HG02981 (cell line): ENCODE measurements around the gene ICE2.
A peak's percentile ranks its signal among the peaks of the same experiment; 100 is the strongest.

Experiments used
- ATAC-seq: cut with Tn5 transposase; IDR thresholded peaks from one replicate; pipeline ENCODE4 v1.9.1; 2021; ENCODE audit warnings: mild to moderate bottlenecking, moderate library complexity; ENCODE audit not compliant: unreplicated experiment

ICE2 gene

GRCh38 chr15:60507596-60508424 lies 28.9 kb upstream of the ICE2 start:
- ATAC-seq, result peak; percentile 89

DNA sequence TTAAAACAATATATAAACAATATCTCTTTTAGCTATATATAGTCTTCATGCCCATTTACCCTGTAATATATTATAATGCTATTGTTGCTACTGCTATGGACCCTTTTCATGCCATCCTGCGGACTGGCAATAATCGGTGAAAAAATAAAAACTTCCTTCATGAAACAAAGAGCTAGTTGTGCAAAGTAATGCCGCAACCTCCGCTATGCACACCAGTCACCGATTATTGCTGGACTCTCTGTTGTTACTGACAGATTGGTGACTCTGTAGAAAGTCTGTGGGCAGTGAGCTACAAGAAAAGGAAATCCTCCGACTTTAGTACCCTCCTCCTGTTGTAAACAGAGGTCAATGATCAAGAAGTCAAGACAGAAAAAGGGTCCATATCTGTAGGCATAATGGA lies 17.9 kb upstream of the ICE2 start:
- ATAC-seq, result no peak

DNA sequence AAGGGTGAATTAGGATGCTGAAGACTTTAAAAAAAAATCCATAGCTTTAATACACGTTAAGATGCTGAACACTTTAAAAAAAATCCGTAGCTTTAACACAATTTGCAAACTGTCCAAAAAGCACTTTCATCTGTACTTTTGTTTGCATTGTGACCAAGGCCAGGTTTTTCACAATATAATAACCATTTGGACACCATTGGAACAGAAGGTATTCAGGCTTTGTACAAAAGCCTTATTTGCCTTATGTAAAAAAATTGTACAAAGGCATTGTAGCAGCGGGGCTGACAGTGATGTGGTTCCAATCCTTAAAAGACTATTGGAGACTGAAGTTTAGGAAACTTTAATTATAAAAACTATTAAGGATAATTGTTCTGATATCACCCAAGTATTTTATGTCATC lies 15.2 kb upstream of the ICE2 start:
- no peak for ATAC-seq

- ATAC-seq, result no peak
Observed at GRCh38 chr15:60493166-60493565, 14.2 kb upstream of the ICE2 start.

DNA sequence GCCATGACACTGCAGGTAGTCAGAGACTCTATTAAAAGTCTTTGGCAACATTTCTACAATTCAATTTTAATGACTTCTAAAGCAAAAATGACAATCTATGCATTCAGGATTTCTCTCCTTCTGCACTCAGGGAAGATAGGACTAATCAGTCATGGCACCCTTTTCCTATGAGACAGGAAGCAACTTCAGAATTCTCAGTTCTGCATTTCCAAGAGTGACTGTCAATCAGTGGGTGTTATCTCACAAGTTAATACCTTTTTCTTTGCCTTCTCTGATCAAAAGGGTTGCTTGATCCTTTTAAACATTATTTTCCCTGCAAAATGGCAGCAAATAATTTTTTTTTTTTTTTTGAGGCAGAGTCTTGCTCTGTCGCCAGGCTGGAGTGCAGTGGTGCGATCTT lies 7.8 kb upstream of the ICE2 start:
- ATAC-seq, result no peak

DNA sequence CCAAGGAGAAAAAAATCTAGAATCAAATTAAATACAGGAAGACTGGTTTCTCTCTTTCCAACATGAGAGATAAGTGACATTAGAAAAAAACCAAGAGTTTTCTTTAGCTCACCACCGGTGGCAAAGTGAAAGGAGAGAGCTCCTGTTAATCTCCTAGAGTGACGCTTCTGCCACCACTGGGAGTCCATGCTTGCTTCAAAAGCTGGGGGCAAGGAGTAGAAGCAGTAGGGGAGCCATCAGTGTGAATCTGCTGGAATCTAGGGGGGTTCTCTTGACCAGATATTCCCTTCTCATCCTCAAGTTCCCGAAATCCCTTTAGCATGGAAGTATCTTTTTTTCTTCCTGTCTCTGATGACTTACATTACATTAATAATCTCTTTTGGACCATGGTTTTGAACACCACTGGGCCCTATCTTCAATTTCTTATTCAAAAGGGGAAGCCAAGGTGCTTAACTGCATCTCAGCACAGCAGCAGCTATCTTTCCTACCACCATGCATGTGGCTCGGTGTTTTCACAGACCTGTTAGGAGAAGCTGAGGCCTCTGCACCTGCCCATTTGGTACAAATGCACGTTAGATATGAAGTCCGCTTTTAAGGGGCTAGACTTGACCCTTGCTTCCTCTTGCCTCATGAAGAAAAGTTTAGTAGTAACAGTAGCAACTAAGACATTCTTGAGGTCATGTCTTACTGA lies 6.6 kb upstream of the ICE2 start:
- no peak for ATAC-seq

GRCh38 chr15:60483042-60483441 lies 4.1 kb upstream of the ICE2 start:
- ATAC-seq, result no peak

DNA sequence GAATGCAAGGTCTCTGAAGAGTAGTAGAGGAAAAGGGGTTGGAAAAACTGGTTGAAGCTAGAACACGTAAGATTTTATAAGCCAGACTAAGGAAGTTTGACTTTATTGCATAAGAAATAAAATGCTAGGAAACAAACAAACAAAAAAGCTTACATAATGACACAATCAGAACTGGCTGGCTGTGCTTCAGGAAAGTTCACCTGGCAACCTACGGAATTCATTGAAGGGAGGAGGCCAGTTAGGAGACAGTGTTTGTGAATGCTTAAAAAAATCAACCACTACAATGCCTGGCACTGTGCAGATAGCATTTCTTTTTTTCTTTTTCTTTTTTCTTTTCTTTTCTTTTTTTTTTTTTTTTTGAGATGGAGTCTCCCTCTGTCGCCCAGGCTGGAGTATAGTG lies 1.9 kb upstream of the ICE2 start:
- no peak for ATAC-seq

DNA sequence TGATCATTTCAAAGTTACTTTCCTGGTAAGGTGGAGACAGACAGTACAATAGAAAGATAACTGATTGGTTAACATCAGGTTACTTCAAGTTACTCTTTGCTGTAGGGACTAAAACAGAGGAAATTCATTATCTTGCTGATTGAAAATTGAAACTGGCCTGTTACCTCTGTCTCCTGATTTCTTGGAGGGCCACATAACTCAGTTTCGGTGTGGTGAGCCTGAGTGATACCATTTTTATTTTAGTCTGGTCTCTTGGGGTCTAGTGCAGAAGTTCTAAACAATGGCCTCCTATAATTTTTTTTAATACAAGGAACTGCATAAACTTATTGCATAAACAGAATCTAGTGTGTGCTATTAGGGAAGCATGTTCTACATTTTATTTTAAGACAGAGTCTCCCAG lies 1.2 kb upstream of the ICE2 start:
- no peak for ATAC-seq

- peak; percentile 5 for ATAC-seq
Observed at GRCh38 chr15:60479361-60480110, 594 bp upstream of the ICE2 start.

DNA sequence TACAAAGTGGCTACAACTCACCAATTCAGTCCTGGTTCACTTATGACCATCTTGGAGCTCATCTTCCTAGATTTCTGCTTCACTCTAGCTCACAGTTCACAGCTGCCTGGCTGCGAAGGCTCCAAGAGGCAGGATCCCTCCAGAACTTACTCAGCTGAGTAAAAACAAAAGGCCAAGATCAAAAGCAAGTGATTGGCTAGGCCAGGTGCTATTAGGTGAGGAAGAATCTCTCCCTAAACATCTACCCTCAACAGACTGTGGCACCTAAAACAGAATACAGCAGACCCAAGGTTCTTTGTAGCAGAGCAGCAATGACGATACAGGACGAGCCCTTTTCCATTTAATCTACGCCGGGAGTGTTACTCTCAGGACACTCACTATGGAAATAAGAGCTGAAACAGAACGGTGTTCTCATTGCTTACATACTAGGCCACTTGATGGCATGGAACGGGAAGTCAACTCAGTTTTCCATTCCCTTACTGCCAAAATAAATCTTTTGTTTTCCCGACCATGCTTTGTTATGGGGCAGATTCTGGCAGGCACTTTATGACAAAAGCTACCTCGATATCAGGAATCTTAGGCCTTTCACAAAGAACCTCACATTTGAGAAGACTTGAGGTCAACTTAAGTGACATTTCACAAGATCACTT lies 901 bp downstream of the ICE2 start:
- ATAC-seq, result no peak

GRCh38 chr15:60477164-60477563 lies 1.8 kb downstream of the ICE2 start:
- ATAC-seq, result no peak

- ATAC-seq, result no peak
Observed at GRCh38 chr15:60476713-60477112, 2.2 kb downstream of the ICE2 start.

GRCh38 chr15:60473135-60473534 lies 5.8 kb downstream of the ICE2 start:
- no peak for ATAC-seq

GRCh38 chr15:60471314-60471713 lies 7.6 kb downstream of the ICE2 start:
- ATAC-seq, result no peak

DNA sequence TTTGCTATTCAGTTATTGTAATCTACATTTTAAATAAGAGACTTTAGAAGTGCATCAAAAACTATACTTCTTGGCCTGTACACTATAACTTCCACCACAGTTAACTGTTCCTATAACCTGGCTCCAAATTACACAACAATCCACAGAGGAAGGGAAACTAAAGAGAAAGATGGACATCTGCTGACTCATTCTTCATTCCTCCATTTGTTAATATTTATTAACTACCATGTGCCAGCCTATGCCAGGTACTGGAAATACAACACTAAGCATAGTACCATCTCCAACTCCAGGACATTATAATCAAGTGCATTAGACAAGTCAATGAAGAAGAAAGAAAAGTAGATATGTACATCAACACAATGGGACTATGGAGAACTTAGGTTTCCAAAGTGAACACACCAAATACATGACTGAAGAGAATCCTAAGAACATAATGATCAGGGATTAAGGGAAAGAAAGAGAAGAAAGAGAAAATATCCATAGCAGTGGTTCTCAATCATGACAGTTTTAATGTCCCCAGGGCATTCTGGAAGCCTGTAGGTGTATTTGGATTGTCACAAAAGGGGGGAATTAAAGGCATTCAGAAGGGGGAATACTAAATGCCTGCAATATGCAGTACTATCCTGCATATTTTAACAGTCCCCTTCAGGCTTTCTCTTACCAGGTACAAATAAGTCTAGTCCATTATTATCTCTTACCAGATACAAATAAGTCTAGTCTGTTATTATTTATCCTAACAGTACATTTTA lies 8.9 kb downstream of the ICE2 start:
- no peak for ATAC-seq

- no peak for ATAC-seq
Observed at GRCh38 chr15:60464836-60465630, 13.9 kb downstream of the ICE2 start.

GRCh38 chr15:60462027-60462426 lies 16.9 kb downstream of the ICE2 start:
- no peak for ATAC-seq

- ATAC-seq, result no peak
Observed at GRCh38 chr15:60460931-60461330, 18.0 kb downstream of the ICE2 start.

DNA sequence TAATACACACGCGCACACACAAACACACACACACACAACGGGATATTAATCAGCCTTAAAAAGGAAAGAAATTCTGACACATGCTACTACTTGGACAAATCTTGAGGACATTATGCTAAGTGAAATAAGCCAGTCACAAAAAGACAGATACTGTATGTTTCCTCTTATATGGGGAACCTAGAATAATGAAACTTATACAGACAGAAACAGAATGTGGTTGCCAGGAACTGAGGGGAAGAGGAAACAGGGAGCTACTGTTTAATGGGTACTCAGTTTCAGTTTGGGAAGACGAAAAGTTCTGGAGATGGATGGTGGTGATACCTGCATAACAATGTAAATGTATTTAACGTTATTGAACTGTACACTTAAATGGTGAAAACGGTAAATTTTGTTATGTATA lies 20.2 kb downstream of the ICE2 start:
- no peak for ATAC-seq
